SIG-M5 (cell line): ENCODE measurements around the gene UGGT2.

ENCODE experiments used
- DNase-seq: peaks from one replicate; lab custom pipeline; 2025; lab: John Stamatoyannopoulos, UW

Gene UGGT2, protein sequence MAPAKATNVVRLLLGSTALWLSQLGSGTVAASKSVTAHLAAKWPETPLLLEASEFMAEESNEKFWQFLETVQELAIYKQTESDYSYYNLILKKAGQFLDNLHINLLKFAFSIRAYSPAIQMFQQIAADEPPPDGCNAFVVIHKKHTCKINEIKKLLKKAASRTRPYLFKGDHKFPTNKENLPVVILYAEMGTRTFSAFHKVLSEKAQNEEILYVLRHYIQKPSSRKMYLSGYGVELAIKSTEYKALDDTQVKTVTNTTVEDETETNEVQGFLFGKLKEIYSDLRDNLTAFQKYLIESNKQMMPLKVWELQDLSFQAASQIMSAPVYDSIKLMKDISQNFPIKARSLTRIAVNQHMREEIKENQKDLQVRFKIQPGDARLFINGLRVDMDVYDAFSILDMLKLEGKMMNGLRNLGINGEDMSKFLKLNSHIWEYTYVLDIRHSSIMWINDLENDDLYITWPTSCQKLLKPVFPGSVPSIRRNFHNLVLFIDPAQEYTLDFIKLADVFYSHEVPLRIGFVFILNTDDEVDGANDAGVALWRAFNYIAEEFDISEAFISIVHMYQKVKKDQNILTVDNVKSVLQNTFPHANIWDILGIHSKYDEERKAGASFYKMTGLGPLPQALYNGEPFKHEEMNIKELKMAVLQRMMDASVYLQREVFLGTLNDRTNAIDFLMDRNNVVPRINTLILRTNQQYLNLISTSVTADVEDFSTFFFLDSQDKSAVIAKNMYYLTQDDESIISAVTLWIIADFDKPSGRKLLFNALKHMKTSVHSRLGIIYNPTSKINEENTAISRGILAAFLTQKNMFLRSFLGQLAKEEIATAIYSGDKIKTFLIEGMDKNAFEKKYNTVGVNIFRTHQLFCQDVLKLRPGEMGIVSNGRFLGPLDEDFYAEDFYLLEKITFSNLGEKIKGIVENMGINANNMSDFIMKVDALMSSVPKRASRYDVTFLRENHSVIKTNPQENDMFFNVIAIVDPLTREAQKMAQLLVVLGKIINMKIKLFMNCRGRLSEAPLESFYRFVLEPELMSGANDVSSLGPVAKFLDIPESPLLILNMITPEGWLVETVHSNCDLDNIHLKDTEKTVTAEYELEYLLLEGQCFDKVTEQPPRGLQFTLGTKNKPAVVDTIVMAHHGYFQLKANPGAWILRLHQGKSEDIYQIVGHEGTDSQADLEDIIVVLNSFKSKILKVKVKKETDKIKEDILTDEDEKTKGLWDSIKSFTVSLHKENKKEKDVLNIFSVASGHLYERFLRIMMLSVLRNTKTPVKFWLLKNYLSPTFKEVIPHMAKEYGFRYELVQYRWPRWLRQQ (N-terminal part only)

DNA sequence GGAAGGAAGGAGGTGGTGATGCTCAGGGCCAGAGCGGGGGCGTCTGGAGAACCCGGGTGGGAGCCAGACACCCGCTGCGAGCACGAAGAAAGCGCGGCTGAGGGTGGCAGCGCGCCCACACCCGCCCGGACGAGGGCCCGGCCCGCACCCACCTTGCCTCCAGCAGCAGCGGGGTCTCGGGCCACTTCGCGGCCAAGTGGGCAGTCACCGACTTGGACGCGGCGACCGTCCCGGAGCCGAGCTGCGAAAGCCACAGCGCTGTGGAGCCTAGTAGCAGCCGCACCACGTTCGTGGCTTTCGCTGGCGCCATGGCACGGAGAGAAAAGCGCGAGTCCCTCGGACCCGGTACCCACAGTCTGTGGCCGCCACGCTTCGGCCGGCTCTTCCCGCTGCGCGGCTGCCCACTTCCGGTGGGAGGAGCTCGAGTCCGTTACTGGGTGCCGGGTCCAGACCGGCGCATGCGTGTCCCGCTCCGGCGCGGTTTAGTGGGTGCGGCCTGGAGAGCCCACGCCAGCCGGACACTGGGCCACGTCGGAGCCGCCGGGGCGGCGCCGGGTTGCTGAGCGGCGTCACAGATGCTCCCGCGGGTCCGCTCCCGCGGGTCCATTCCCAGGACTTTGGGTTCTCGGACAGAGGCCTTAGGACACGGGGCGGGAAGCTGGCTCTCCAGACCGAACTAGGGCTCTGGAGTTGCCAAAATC is at the start of gene UGGT2:
Gene UGGT2 (minus strand): TSS at position 399 of the 701 bp plus-strand sequence. CDS start 89 bp downstream, at position 310.
- no peak for DNase-seq

GRCh38 chr13:96100457-96101220 is 47.4 kb upstream of the UGGT2 start:
- DNase-seq: no peak

- no peak for DNase-seq
Observed at GRCh38 chr13:96093296-96094006, 40.2 kb upstream of the UGGT2 start.

GRCh38 chr13:96091164-96092117 is 38.2 kb upstream of the UGGT2 start:
- no peak for DNase-seq

- DNase-seq: no peak
Observed at GRCh38 chr13:96090240-96091101, 37.3 kb upstream of the UGGT2 start.

DNA sequence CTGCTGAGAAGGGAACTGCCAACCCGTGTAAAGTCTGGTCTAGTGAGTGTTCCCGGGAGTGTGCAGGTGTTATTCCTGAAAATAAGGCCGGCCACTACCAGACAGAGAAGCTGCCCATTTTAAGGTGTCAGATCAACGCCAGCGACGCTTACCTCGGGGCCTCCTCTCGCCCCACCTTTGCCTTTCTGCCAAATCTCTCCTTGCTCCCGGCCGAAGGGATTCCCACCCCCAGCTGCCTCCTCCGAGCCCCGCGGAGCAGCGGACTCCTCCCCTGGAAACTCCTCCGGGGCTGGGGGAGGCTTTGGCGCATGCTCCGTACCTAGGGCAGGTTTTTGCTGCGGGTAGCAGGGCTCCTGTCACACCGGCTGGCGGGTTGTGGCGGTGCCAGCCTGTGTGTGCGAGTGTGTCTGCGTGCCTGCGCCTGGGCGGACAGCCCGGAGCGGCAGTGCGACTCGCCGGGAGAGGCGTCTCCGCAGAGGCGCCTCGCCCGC is 36.6 kb upstream of the UGGT2 start, which contains the start of gene HS6ST3:
Gene HS6ST3 (plus strand): TSS at position 359 of the 491 bp plus-strand sequence.
- no peak for DNase-seq

GRCh38 chr13:96089139-96089538 is 35.9 kb upstream of the UGGT2 start:
- DNase-seq: no peak

DNA sequence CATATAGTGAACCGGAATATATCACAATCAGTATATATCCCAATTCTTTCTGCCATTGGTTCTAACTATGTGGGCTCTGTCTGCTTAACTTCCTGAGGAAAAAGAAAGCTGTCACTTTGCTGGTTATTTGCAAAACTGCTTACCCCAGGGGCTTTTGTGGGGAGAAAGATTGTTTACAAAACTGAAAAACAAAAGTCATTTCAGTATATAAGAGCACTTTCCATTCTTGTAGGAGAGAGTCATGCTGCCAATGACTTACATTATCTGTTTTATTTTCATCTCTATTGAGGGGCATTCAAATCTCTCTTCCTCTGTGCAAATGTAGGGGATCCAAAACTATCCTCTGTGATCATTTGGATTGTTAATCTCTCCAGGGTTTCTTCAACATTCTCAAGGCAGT is 33.5 kb upstream of the UGGT2 start:
- no peak for DNase-seq

GRCh38 chr13:96082640-96083039 is 29.4 kb upstream of the UGGT2 start:
- no peak for DNase-seq

- no peak for DNase-seq
Observed at GRCh38 chr13:96081888-96082287, 28.7 kb upstream of the UGGT2 start.

DNA sequence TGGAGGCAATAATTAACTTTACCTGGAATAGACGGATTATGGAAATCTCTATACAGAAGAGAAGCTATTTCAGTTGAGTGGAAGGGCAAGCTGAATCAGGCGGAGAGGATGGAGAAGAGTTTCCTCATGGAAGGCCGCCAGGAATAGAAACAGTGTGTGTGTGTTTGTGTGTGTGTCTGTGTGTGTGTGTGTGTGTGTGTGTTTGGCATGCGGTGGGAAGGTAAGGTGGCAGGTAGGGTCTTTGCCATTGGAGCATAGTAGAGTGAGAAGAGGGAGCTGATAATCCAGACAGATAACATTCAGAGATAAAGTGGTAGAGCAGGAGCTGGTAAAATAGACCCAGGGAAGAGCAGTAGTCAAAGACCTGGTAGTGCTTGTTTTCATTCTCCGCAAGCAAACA is 27.5 kb upstream of the UGGT2 start:
- no peak for DNase-seq

DNA sequence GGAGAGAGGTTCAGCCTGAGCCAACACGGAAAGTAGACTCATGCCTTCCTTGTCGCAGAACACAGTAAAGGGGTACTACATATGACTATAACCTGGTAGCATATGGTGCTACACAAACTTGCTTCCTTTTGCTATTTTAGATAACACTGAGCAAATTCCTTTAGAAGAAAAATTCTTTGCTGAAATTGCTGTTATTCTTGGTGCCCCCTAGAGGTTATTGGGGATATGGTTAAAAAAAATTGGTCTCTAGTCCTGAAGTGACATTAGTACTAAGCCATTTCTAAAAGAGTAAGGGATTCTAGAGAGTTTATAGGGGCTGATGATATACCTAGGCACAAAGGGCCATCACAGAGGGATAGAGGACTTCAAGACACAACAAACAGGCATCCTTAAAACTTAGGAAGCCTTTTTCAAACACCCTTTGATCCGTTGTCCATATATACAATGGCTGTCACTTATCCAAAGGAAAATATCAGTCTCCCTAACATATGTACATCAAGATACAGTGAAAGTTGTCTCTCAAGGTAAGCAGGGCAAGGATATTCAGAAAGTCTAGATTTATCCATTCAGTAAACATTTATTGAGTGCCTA is 22.8 kb upstream of the UGGT2 start:
- no peak for DNase-seq

DNA sequence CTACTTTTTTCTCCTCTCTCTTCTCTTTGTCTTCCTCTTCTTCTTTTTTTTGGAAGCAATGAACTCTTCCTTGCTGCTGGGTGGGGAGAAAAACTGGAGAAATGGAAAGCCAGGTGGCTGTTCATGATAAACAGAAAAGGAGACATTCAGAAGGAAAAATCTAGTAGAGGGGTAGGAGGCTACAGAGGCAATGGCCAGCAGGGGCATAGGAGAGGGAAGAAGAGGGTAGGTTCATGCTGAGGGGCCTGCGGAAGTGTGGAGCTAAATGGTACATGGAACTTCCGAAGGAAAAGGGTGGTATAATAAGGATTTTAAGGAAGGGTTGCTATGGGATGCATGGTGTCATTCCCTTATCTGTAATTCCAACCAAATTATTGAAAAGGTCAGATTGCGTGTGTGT is 19.2 kb upstream of the UGGT2 start:
- no peak for DNase-seq

- no peak for DNase-seq
Observed at GRCh38 chr13:96071504-96071903, 18.3 kb upstream of the UGGT2 start.

DNA sequence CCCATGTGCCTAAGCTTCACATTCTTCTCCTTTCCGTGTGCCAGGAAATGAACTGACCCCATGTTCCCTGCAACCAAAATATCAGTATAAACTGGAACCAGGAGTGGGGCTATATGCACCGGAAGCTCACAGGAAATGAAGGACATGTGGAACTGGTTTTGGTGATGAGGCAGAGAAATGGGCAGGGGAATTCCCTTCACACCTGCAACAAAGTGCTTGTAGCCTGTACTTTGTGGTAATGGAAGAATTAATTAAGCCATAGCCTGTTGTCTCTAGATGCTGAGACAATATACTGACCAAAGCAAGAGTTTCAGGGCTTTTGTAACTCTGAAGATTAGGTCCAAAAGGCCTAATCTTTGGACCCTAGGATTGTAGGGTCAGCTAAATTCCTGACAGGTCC is 15.5 kb upstream of the UGGT2 start:
- no peak for DNase-seq

DNA sequence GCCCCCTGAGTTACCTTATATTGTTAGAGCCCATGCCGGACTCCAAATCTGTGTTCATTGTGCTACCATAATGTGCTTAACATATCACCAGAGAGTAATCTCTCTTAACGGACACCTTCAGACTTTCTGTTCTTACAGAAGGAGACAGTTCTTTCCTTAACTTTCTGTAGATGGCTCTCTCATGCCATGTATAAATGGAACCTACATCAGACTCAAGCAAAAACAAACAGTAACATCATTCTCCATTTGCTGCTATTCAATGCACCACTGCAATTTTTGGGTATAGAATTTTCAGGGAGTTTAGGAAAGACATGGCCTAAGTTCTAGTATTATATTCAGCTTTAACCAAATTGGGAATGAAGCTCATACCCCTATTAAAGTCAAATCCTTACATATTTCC is 12.6 kb upstream of the UGGT2 start:
- no peak for DNase-seq

DNA sequence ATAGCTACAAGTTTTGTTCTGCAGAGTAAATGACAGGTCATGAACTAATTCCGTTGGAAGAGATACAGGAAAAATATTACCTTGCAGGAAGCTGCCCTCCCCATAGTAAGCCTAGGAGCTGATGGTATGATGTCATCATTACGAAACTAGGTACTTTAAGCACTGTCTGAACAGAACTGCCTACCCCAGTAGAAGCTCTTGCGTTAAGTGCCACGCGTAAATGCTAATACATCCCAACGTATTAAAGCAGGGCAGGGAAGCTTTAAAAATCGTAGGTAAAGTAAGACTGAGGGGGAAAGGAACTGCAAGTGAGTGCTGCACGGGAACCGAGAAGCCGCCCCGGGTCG is 572 bp downstream of the UGGT2 start:
- DNase-seq: peak; percentile 51
